B cell (primary cell): ENCODE data around the gene MSLN. TPM values are rescaled to one million over a fixed set of nuclear protein-coding genes. Genes with fewer than 3 reads are reported as not detected.

Experiments used
- ATAC-seq: fragments of 200-7000 bp; cut with Tn5 transposase; one replicate; pipeline ENCODE4 v1.10.0; 2021; ENCODE audit warnings: low read depth, mild to moderate bottlenecking, moderate number of reproducible peaks, moderate library complexity
- CTCF ChIA-PET: fragments of 350-600 bp; sonication (Branson Sonifier 250); formaldehyde crosslinking; loops from one replicate; lab custom pipeline; 2021; ENCODE audit warnings: antibody characterized with exemption, inconsistent platforms; lab: Charles Lee
- POLR2A ChIA-PET: fragments of 350-600 bp; sonication (Branson Sonifier 250); formaldehyde crosslinking; loops from one replicate; lab custom pipeline; 2021; ENCODE audit warnings: antibody characterized with exemption; lab: Charles Lee
- DNase-seq: peaks from one replicate; pipeline ENCODE4 v3.0.0; 2013
- H2AFZ ChIP-seq: 2 replicates; pipeline ENCODE4 v1.6.1; 2012; ENCODE audit warnings: mild to moderate bottlenecking, low read depth, low read length; ENCODE audit not compliant: insufficient read depth, poor library complexity, severe bottlenecking
- H3K27ac ChIP-seq, 2 donors: 1 replicate in 1 of 2; 2 replicates in 1 of 2; pipeline ENCODE4 v1.5.1; 2012 to 2013; ENCODE audit warnings: low read length in 2 of 2, mild to moderate bottlenecking in 2 of 2, moderate library complexity in 1 of 2
- H3K27me3 ChIP-seq, 4 experiments: fragments of 200-600 bp in 1 of 4; sonication (generic) in 1 of 4; replicated peaks in 1 of 4; 1 replicate in 2 of 4; 2 replicates in 2 of 4; pipeline versions ENCODE4 v1.6.1 to v1.7.0; 2013 to 2016; ENCODE audit warnings: low read length in 3 of 4, mild to moderate bottlenecking in 2 of 4, mixed read lengths in 1 of 4, moderate library complexity in 1 of 4; ENCODE audit not compliant: insufficient read depth in 4 of 4, control insufficient read depth in 3 of 4; ENCODE audit errors: control extremely low read depth in 1 of 4
- H3K36me3 ChIP-seq, 2 experiments: replicated peaks in 1 of 2; 1 replicate in 1 of 2; 2 replicates in 1 of 2; pipeline versions ENCODE4 v1.6.1 to v1.7.1; 2013; ENCODE audit warnings: low read length in 1 of 2; ENCODE audit not compliant: insufficient read depth in 2 of 2, control insufficient read depth in 1 of 2; ENCODE audit errors: control extremely low read depth in 1 of 2, extremely low read depth in 1 of 2
- H3K4me1 ChIP-seq, 2 donors: fragments of 200-600 bp in 1 of 2; sonication (generic) in 1 of 2; 1 replicate in 1 of 2; 2 replicates in 1 of 2; pipeline versions ENCODE4 v1.5.1 to v1.6.1; 2013 to 2017; ENCODE audit warnings: low read length in 2 of 2; ENCODE audit not compliant: control insufficient read depth in 2 of 2, insufficient read depth in 2 of 2
- H3K4me2 ChIP-seq: replicated peaks from 2 replicates; pipeline ENCODE3; 2012; ENCODE audit warnings: mild to moderate bottlenecking, low read depth, low read length; ENCODE audit not compliant: poor library complexity, severe bottlenecking
- H3K4me3 ChIP-seq, 5 experiments: fragments of 200-600 bp in 1 of 5; sonication (generic) in 1 of 5; 1 replicate in 3 of 5; 2 replicates in 2 of 5; pipeline versions ENCODE4 v1.5.1 to v1.7.0; 2011 to 2016; ENCODE audit warnings: low read length in 4 of 5, mild to moderate bottlenecking in 4 of 5, low read depth in 2 of 5, control low read depth in 1 of 5, moderate library complexity in 1 of 5; ENCODE audit not compliant: insufficient read depth in 1 of 5; ENCODE audit errors: control extremely low read depth in 1 of 5, extremely low read depth in 1 of 5
- H3K79me2 ChIP-seq: fragments of 200-600 bp; sonication (generic); one replicate; pipeline ENCODE4 v1.6.0; 2016; ENCODE audit warnings: low read length; ENCODE audit not compliant: control insufficient read depth, insufficient read depth
- H3K9ac ChIP-seq: fragments of 200-600 bp; sonication (generic); 2 replicates; pipeline ENCODE4 v1.6.1; 2017; ENCODE audit warnings: mild to moderate bottlenecking, low read length, moderate library complexity
- H3K9me3 ChIP-seq, 3 donors: one replicate each; pipeline versions ENCODE4 v1.6.1 to v1.7.1; 2013; ENCODE audit warnings: low read length in 2 of 3; ENCODE audit not compliant: control insufficient read depth in 2 of 3, insufficient read depth in 1 of 3; ENCODE audit errors: control extremely low read depth in 1 of 3
- H4K20me1 ChIP-seq: 2 replicates; pipeline ENCODE4 v1.6.0; 2012; ENCODE audit warnings: mild to moderate bottlenecking, low read length; ENCODE audit not compliant: insufficient read depth, control insufficient read depth, poor library complexity, severe bottlenecking
- H3K27ac Mint-ChIP-seq: one replicate; pipeline ENCODE4 v1.8.0; 2021; ENCODE audit warnings: mixed read lengths
- H3K27me3 Mint-ChIP-seq: one replicate; pipeline ENCODE4 v1.8.0; 2021; ENCODE audit warnings: mixed read lengths
- H3K4me1 Mint-ChIP-seq: one replicate; pipeline ENCODE4 v1.8.0; 2021; ENCODE audit warnings: mixed read lengths
- H3K4me3 Mint-ChIP-seq: one replicate; pipeline ENCODE4 v1.8.0; 2021; ENCODE audit warnings: mixed read lengths
- H3K9me3 Mint-ChIP-seq: one replicate; pipeline ENCODE4 v1.8.0; 2022; ENCODE audit warnings: mixed read lengths; ENCODE audit not compliant: insufficient read depth
- CTCF ChIP-seq: fragments of 200-600 bp; IDR thresholded peaks from one replicate; pipeline ENCODE4 v1.8.0; 2022; ENCODE audit warnings: antibody characterized with exemption, mild to moderate bottlenecking
- EZH2 ChIP-seq: IDR thresholded peaks from 2 replicates; pipeline ENCODE4 v1.6.1; 2012; ENCODE audit warnings: borderline replicate concordance, low read depth, mild to moderate bottlenecking, moderate library complexity, low read length; ENCODE audit not compliant: insufficient read depth, poor library complexity, severe bottlenecking
- WGBS: methylation state at CpG from one replicate; pipeline ENCODE4 v1.1.5; 2013; ENCODE audit warnings: missing lambda C conversion rate; ENCODE audit not compliant: insufficient coverage; 5-methylcytosine and 5-hydroxymethylcytosine counted together
- intact Hi-C: fragments of 100-400 bp; cut with micrococcal nuclease; formaldehyde crosslinking; loops from one replicate; pipeline ENCODE4 v1.10.0; 2022
- polyA plus RNA-seq: library from polyadenylated mRNA; depleted of rRNA; stranded (reverse); fragments of >200 nt; gene quantifications from 2 replicates; pipeline ENCODE4 v1.2.3, GENCODE V29; 2012
- total RNA-seq, 2 donors: library from RNA; stranded (reverse); fragments of 120-200 nt in 1 of 2; gene quantifications; 1 replicate in 1 of 2; 2 replicates in 1 of 2; pipeline versions ENCODE4 v1.2.3 to v1.2.4, GENCODE V29; 2013 to 2022

MSLN gene
- total and polyA plus RNA-seq, 2 donors (not counting 1 experiment from before 2014, with no cell fraction given), result not detected

DNA sequence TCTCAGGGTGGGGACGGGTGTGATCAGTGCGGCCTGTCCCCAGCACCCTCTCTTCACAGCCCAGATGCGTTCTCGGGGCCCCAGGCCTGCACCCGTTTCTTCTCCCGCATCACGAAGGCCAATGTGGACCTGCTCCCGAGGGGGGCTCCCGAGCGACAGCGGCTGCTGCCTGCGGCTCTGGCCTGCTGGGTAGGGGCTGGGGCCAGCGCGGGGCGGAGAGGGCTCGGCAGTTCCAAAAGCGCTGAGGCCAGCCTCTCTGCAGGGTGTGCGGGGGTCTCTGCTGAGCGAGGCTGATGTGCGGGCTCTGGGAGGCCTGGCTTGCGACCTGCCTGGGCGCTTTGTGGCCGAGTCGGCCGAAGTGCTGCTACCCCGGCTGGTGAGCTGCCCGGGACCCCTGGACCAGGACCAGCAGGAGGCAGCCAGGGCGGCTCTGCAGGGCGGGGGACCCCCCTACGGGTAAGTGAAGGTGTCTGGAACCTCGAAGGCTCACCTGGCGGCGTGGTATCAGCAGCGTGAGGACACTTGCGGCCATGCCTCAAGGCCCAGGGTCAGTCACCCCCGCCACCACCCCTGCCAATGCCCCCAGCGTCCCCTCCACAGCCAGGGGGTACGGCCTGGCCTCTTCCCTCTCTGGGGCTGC, 4.4 kb downstream of the MSLN start:
- Mint-ChIP-seq H3K27ac (no peak overlapping the region), H3K4me1 (no peaks in the 10 kb centered on the region), H3K27me3 (no peaks in the 10 kb centered on the region), H3K9me3 (no peaks in the 10 kb centered on the region), H3K4me3 (no peak overlapping the region)
- Histone ChIP-seq H3K36me3 (no peaks in the 10 kb centered on the region), H3K4me1 (peaks cover 0 to 3% of the 10 kb centered on the region in 2 donors), H3K27me3 (peaks cover 0 to 8% (median 0%) of the 10 kb centered on the region in 4 experiments), H3K4me3 (no peak overlapping the region), H3K27ac (no peak overlapping the region), H3K4me2 (no peak overlapping the region), H3K9me3 (no peaks in the 10 kb centered on the region), H3K79me2 (no peaks in the 10 kb centered on the region), H4K20me1 (no peaks in the 10 kb centered on the region), H2AFZ (no peak overlapping the region), H3K9ac (no peak overlapping the region)
- intact Hi-C loops, result no loop called here
- ATAC-seq, result no peak
- POLR2A ChIA-PET, result no interaction called here
- no peak for DNase-seq
- CTCF ChIA-PET, result no interaction called here
- no peak for TF ChIP-seq CTCF
- no peak for TF ChIP-seq EZH2
- WGBS, result 95% methylated on average over 33 of the region's 38 CpGs

- Histone ChIP-seq H4K20me1 (no peaks in the 10 kb centered on the region), H2AFZ (no peak overlapping the region), H3K27ac (no peak overlapping the region), H3K4me3 (no peak overlapping the region), H3K36me3 (no peaks in the 10 kb centered on the region), H3K27me3 (peaks cover 0 to 10% (median 0%) of the 10 kb centered on the region in 4 experiments), H3K4me2 (no peak overlapping the region), H3K4me1 (peaks cover 0 to 3% of the 10 kb centered on the region in 2 donors), H3K9ac (no peak overlapping the region), H3K9me3 (no peaks in the 10 kb centered on the region), H3K79me2 (no peaks in the 10 kb centered on the region)
- DNase-seq (no peak), ATAC-seq (no peak)
- no peaks in the 10 kb centered on the region for H3K4me1 Mint-ChIP-seq
- CTCF ChIA-PET, result no interaction called here
- H3K27me3 Mint-ChIP-seq, result no peaks in the 10 kb centered on the region
- POLR2A ChIA-PET, result no interaction called here
- intact Hi-C loops, result no loop called here
- TF ChIP-seq EZH2 (no peak), CTCF (no peak)
- 92% methylated on average over 29 of the region's 29 CpGs for WGBS
- H3K9me3 Mint-ChIP-seq, result no peaks in the 10 kb centered on the region
- H3K27ac Mint-ChIP-seq, result no peak overlapping the region
- no peak overlapping the region for H3K4me3 Mint-ChIP-seq
Measured at GRCh38 chr16:765488-765865, 4.9 kb downstream of the MSLN start.
